ENCODE data around the gene NLN.
A peak's percentile ranks its signal among the peaks of the same experiment; 100 is the strongest.

Gene NLN

DNA sequence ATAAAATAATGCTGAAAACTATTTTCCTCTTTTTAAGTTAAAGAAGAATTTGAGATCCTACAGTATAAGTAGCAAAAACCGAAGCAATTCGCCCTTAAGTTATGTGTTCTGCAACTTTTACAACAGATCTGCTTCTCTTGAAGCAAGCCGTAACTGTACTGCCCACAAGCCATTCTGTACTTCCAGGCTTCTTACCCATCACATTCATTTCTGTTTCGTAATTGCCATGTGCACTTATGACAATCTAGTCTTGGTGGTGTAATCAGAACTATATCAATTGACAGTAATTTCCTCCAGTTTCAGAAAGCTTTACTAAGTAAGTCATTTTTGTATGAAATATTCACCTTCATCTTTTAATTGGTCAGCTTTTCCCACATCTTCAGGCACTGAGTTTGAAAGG is 13.9 kb upstream of the NLN start:
- Histone ChIP-seq H2AFZ (ENCODE audit: low read depth) (no peak overlapping the region), H4K20me1 (ENCODE audit: insufficient read depth) (no peaks in the 10 kb centered on the region)
- TF ChIP-seq, protein P1, sequence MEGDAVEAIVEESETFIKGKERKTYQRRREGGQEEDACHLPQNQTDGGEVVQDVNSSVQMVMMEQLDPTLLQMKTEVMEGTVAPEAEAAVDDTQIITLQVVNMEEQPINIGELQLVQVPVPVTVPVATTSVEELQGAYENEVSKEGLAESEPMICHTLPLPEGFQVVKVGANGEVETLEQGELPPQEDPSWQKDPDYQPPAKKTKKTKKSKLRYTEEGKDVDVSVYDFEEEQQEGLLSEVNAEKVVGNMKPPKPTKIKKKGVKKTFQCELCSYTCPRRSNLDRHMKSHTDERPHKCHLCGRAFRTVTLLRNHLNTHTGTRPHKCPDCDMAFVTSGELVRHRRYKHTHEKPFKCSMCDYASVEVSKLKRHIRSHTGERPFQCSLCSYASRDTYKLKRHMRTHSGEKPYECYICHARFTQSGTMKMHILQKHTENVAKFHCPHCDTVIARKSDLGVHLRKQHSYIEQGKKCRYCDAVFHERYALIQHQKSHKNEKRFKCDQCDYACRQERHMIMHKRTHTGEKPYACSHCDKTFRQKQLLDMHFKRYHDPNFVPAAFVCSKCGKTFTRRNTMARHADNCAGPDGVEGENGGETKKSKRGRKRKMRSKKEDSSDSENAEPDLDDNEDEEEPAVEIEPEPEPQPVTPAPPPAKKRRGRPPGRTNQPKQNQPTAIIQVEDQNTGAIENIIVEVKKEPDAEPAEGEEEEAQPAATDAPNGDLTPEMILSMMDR (conservative IDR thresholded peaks at IDR 0.05; ENCODE audit: low read depth, low read length): no peak

DNA sequence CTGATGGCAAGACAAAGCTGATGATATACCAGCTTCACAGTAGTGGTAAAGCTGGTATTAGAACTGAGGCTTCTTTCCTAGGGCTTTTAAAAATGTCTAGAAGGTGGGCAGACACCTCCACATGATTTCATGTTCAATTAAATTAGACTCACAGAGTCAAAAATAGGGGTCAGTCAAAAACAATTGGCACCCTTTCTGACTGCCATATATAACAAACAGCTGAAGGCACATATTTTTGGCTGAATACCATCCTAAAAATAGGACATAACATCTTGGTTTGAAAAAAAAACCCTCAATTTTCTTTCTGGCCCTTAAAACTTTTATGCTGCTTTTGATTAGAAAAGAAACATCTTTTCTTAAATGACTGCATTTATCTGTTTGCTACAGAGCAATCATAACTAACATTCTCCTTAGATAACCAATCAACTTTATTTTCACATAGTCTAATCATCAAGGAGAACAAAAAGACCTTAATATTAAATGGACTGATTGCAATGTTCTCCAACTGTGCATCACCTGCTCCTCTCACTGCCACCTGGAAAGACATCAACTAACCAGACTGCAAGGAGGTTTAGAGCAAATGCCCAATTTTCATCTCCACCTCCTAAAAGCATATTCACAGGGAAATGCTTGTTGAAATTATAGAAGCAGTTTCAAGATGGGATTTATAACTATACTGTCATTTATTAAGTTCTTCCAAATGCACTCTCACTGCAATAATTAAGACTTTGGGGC is 3.3 kb upstream of the NLN start:
- Histone ChIP-seq H3K36me3 (ENCODE audit: insufficient read depth) (no peaks in the 10 kb centered on the region), H4K20me1 (ENCODE audit: insufficient read depth) (no peaks in the 10 kb centered on the region), H3K4me3 (IDR thresholded peaks at IDR 0.05; ENCODE audit: insufficient read depth, low read depth, low read length) (no peak overlapping the region), H3K4me1 (ENCODE audit: low read depth, poor library complexity, severe bottlenecking) (peaks cover 10% of the 10 kb centered on the region), H3K79me2 (ENCODE audit: insufficient read depth, low read depth) (peaks cover 13% of the 10 kb centered on the region; the same call in 1 of the 2 replicates), H2AFZ (ENCODE audit: low read depth) (no peak overlapping the region), H3K27me3 (ENCODE audit: insufficient read depth, low read depth) (no peaks in the 10 kb centered on the region), H3K4me2 (no peak overlapping the region), H3K9ac (no peak overlapping the region), H3K27ac (no peak overlapping the region)
- TF ChIP-seq, protein P1 (conservative IDR thresholded peaks at IDR 0.05; ENCODE audit: low read depth, low read length): no peak

More for the DNA sequence above, 13.9 kb upstream of the NLN start:
- H3K36me3 ChIP-seq (ENCODE audit: insufficient read depth): no peaks in the 10 kb centered on the region
- no peaks in the 10 kb centered on the region for H3K4me1 ChIP-seq (ENCODE audit: low read depth, poor library complexity, severe bottlenecking)
- no peak overlapping the region for H3K9ac ChIP-seq
- H3K27me3 ChIP-seq (ENCODE audit: insufficient read depth, low read depth): no peaks in the 10 kb centered on the region
- no peak overlapping the region for H3K4me2 ChIP-seq
- no peak overlapping the region for H3K27ac ChIP-seq
- no peaks in the 10 kb centered on the region for H3K79me2 ChIP-seq (ENCODE audit: insufficient read depth, low read depth)
- no peak overlapping the region for H3K4me3 ChIP-seq (IDR thresholded peaks at IDR 0.05; ENCODE audit: insufficient read depth, low read depth, low read length)

DNA sequence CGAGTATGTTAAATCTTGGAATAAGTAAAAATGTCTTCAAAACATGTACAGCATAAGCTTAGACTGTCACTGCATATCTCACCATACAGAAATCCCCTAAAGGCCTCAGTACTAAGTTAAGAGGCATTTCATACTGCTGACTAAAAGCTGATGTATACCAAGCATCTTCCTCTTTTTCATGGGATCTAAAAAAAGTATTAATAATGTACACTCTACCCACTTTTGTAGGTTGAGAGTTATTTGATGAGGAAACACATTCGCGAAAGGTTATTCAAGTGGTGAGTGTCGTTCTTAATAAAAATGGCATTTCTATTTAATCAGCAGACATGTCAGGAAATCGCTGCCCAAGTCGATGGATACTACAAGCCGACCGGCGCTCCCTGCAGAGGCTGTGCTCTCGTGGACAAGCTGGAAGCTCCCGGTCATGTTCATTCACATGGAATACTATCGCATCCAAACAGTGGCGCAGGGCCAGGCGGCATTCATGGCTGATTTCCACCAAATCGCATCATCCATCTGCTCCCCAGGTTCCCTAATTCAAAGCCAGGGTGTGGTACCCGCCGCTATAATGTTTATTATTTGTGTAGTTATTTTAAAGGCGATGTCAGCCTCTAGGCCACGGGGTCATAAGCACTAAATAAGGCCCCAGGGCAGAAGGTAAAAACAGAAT is 820 bp upstream of the NLN start:
- H3K9ac ChIP-seq: peak overlapping the region; percentile 77; the same call in 1 of the 2 replicates
- no peak overlapping the region for H3K27ac ChIP-seq
- H3K79me2 ChIP-seq (ENCODE audit: insufficient read depth, low read depth): peaks cover 36% of the 10 kb centered on the region; the same call in 1 of the 2 replicates
- H3K36me3 ChIP-seq (ENCODE audit: insufficient read depth): no peaks in the 10 kb centered on the region
- peak overlapping the region; percentile 95 for H3K4me2 ChIP-seq
- no peaks in the 10 kb centered on the region for H4K20me1 ChIP-seq (ENCODE audit: insufficient read depth)
- peaks cover 28% of the 10 kb centered on the region for H3K4me1 ChIP-seq (ENCODE audit: low read depth, poor library complexity, severe bottlenecking)
- TF ChIP-seq, protein P1 (conservative IDR thresholded peaks at IDR 0.05; ENCODE audit: low read depth, low read length): no peak
- no peaks in the 10 kb centered on the region for H3K27me3 ChIP-seq (ENCODE audit: insufficient read depth, low read depth)
- H2AFZ ChIP-seq (ENCODE audit: low read depth): peak overlapping the region; percentile 99
- no peak overlapping the region for H3K4me3 ChIP-seq (IDR thresholded peaks at IDR 0.05; ENCODE audit: insufficient read depth, low read depth, low read length)

DNA sequence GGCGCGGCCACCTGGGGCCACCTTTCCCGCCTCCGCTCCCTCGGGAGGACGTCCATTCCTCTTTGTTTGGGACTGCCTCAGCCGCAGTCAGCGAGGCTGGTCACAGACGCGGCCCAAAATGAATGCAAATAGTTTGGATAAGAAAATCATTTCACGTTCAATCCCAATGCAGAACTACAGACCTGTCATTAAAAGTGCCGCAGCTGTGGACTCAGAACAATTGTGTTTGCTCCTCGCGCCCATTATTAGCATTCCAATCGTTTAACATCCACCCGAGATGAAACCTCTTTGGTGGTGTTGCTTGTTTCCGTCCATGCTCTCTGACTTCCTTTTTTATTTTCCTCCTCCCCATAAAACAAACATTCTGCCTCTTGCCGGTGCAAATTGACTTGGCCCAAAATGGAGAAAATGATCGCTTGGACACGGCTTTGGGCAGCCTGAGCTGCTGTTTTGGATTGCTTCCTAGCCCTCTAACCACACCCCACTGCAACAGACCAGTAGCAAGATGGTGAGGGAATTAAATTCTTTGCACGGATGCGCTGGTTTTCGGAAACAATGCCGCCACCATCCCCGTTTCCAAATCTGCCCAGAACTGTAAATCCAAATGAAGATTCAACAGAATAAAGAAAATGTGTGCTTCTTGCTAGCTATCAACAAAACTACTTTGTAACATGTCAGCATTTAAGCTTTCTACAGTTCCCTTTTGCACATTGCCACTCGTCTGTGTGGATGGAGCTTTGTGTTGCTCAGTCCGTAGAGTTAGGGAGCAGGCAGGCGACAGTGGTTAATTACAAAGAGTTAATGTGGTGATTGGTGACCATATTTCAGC is 784 bp downstream of the NLN start:
- no peaks in the 10 kb centered on the region for H3K36me3 ChIP-seq (ENCODE audit: insufficient read depth)
- TF ChIP-seq, protein P1 (conservative IDR thresholded peaks at IDR 0.05; ENCODE audit: low read depth, low read length): no peak
- peak overlapping the region; percentile 99 for H2AFZ ChIP-seq (ENCODE audit: low read depth)
- H3K4me1 ChIP-seq (ENCODE audit: low read depth, poor library complexity, severe bottlenecking): peaks cover 44% of the 10 kb centered on the region
- H3K9ac ChIP-seq: peak overlapping the region; percentile 77
- H4K20me1 ChIP-seq (ENCODE audit: insufficient read depth): no peaks in the 10 kb centered on the region
- H3K27me3 ChIP-seq (ENCODE audit: insufficient read depth, low read depth): no peaks in the 10 kb centered on the region
- peak overlapping the region; percentile 41 for H3K27ac ChIP-seq
- H3K4me3 ChIP-seq (IDR thresholded peaks at IDR 0.05; ENCODE audit: insufficient read depth, low read depth, low read length): no peak overlapping the region
- H3K4me2 ChIP-seq: peak overlapping the region; percentile 64
- peaks cover 42% of the 10 kb centered on the region; the same call in 1 of the 2 replicates for H3K79me2 ChIP-seq (ENCODE audit: insufficient read depth, low read depth)

Data from KMS-11 (cell line).